Stimulated activated CD4-positive, alpha-beta T cell treated with anti-CD3 and anti-CD28 coated beads, Interleukin-2, amount 100 ng/mL, for 24 hours (primary cell): Measurements from ENCODE around the gene THEM5.

ENCODE experiments used
- DNase-seq, 2 donors: peaks; one replicate each; pipeline ENCODE4 v3.0.0-alpha.2; 2020

Gene THEM5

DNA sequence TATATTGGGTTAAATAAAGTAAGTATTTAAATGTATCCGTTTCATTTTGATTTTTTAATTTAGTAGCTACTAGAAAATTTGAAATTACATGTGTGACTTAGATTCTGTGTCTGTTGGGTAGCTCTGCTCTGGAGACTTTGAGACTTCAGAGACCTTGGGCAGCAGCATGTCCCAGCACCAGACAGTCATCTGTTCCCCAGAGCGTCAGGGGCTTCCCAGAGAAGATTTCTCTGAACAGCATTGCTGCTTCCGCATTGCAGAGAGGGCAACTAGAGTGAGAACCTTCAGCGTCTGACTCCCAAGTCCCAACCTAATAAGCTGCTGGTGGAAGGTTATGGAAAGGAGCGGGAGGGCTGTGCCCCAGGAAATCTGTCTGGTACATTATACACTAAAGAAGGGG, 54.9 kb downstream of the THEM5 start:
- DNase-seq = no peak
